ENCODE data around the gene KRTAP10-8. TPM values are rescaled to one million over a fixed set of nuclear protein-coding genes. Genes with fewer than 3 reads are reported as not detected.

Gene KRTAP10-8
- total and polyA plus RNA-seq, 2 donors from 2014 or later: not detected

- H3K9me3 ChIP-seq (ENCODE audit: control insufficient read depth in 2 of 3, insufficient read depth in 1 of 3, low read length in 3 of 3): peaks cover 0 to 5% (median 0%) of the 10 kb centered on the region in 3 donors
- no peak overlapping the region for H3K27ac ChIP-seq (ENCODE audit: low read depth in 2 of 2, low read length in 2 of 2)
- TF ChIP-seq CTCF (IDR thresholded peaks at IDR 0.05; ENCODE audit: borderline replicate concordance, extremely low read depth, insufficient read depth): no peak
- H3K4me3 ChIP-seq (ENCODE audit: low read length in 3 of 3): no peak overlapping the region
- H3K9ac ChIP-seq (ENCODE audit: low read length in 3 of 3): no peak overlapping the region
- FAIRE-seq: no peak
- no peaks in the 10 kb centered on the region for H3K27me3 ChIP-seq (ENCODE audit: control insufficient read depth, insufficient read depth, low read length)
- intact Hi-C loops (cut with DNase I): no loop called here
- no peaks in the 10 kb centered on the region for H3K4me1 ChIP-seq (ENCODE audit: control insufficient read depth in 2 of 3, insufficient read depth in 2 of 3, low read depth in 1 of 3, low read length in 3 of 3)
- H3K36me3 ChIP-seq (ENCODE audit: control insufficient read depth in 2 of 3, insufficient read depth in 3 of 3, low read length in 3 of 3): no peaks in the 10 kb centered on the region
- DNase-seq: peak in 1 of 5 donors; percentile 55
Observed at GRCh38 chr21:44614161-44614631, 2.3 kb downstream of the KRTAP10-8 start.

- Histone ChIP-seq H3K9ac (ENCODE audit: low read length in 3 of 3) (no peak overlapping the region), H3K27ac (ENCODE audit: low read depth in 2 of 2, low read length in 2 of 2) (no peak overlapping the region), H3K4me1 (ENCODE audit: control insufficient read depth in 2 of 3, insufficient read depth in 2 of 3, low read depth in 1 of 3, low read length in 3 of 3) (no peaks in the 10 kb centered on the region), H3K36me3 (ENCODE audit: control insufficient read depth in 2 of 3, insufficient read depth in 3 of 3, low read length in 3 of 3) (no peaks in the 10 kb centered on the region), H3K4me3 (ENCODE audit: low read length in 3 of 3) (no peak overlapping the region), H3K9me3 (ENCODE audit: control insufficient read depth in 2 of 3, insufficient read depth in 1 of 3, low read length in 3 of 3) (peaks cover 0 to 5% (median 0%) of the 10 kb centered on the region in 3 donors), H3K27me3 (ENCODE audit: control insufficient read depth, insufficient read depth, low read length) (no peaks in the 10 kb centered on the region)
- DNase-seq: no peak
- no peak for FAIRE-seq
- no peak for TF ChIP-seq CTCF (IDR thresholded peaks at IDR 0.05; ENCODE audit: borderline replicate concordance, extremely low read depth, insufficient read depth)
- intact Hi-C loops (cut with DNase I): no loop called here
Observed at GRCh38 chr21:44614961-44615391, 3.1 kb downstream of the KRTAP10-8 start.

GRCh38 chr21:44615466-44615865 lies 3.6 kb downstream of the KRTAP10-8 start:
- intact Hi-C loops (cut with DNase I): no loop called here
- Histone ChIP-seq H3K4me3 (ENCODE audit: low read length in 3 of 3) (no peak overlapping the region), H3K9ac (ENCODE audit: low read length in 3 of 3) (no peak overlapping the region), H3K27me3 (ENCODE audit: control insufficient read depth, insufficient read depth, low read length) (no peaks in the 10 kb centered on the region), H3K36me3 (ENCODE audit: control insufficient read depth in 2 of 3, insufficient read depth in 3 of 3, low read length in 3 of 3) (no peaks in the 10 kb centered on the region), H3K9me3 (ENCODE audit: control insufficient read depth in 2 of 3, insufficient read depth in 1 of 3, low read length in 3 of 3) (peaks cover 0 to 5% (median 0%) of the 10 kb centered on the region in 3 donors), H3K27ac (ENCODE audit: low read depth in 2 of 2, low read length in 2 of 2) (no peak overlapping the region), H3K4me1 (ENCODE audit: control insufficient read depth in 2 of 3, insufficient read depth in 2 of 3, low read depth in 1 of 3, low read length in 3 of 3) (no peaks in the 10 kb centered on the region)
- no peak for DNase-seq
- FAIRE-seq: no peak
- no peak for TF ChIP-seq CTCF (IDR thresholded peaks at IDR 0.05; ENCODE audit: borderline replicate concordance, extremely low read depth, insufficient read depth)

All from kidney (tissue), 14 donors.